PFSK-1 (cell line): ENCODE results near the gene CAMTA1.

Experiments used
- FOXP2 ChIP-seq: optimal IDR thresholded peaks from 2 replicates; pipeline ENCODE3; 2011; ENCODE audit warnings: borderline replicate concordance, control low read depth, inconsistent platforms; ENCODE audit not compliant: insufficient read depth; ENCODE audit errors: extremely low read length, extremely low read depth
- POLR2AphosphoS5 ChIP-seq: IDR thresholded peaks from 2 replicates; pipeline ENCODE4 v1.6.1; 2012; ENCODE audit warnings: low read depth, mild to moderate bottlenecking, control low read depth, low read length, moderate library complexity
- REST ChIP-seq, 2 experiments: IDR thresholded peaks; 2 replicates each; pipeline versions ENCODE4 v1.6.1 to v1.8.0; 2011 to 2012; ENCODE audit warnings: low read depth in 2 of 2, low read length in 2 of 2, control low read depth in 1 of 2, inconsistent platforms in 1 of 2, mild to moderate bottlenecking in 1 of 2, moderate library complexity in 1 of 2; ENCODE audit not compliant: insufficient read depth in 1 of 2
- SIN3A ChIP-seq: IDR thresholded peaks from 2 replicates; pipeline ENCODE4 v1.6.1; 2012; ENCODE audit warnings: mild to moderate bottlenecking, low read length, moderate library complexity, borderline replicate concordance; ENCODE audit not compliant: insufficient read depth
- TAF1 ChIP-seq: IDR thresholded peaks from 2 replicates; pipeline ENCODE4 v1.6.1; 2012; ENCODE audit warnings: low read length, control low read depth, borderline replicate concordance; ENCODE audit not compliant: insufficient read depth

The CAMTA1 gene

GRCh38 chr1:7232441-7233236 is 447.4 kb downstream of the CAMTA1 start:
- TF ChIP-seq FOXP2 (no peak), REST (IDR thresholded peaks at IDR 0.05; ENCODE audit: insufficient read depth in 1 of 2, low read depth in 2 of 2, low read length in 2 of 2) (no peak), POLR2AphosphoS5 (no peak), SIN3A (no peak), TAF1 (no peak)

GRCh38 chr1:7233237-7233540 is 447.9 kb downstream of the CAMTA1 start:
- TF ChIP-seq TAF1, result no peak
- TF ChIP-seq POLR2AphosphoS5, result no peak
- no peak for TF ChIP-seq REST (IDR thresholded peaks at IDR 0.05; ENCODE audit: insufficient read depth in 1 of 2, low read depth in 2 of 2, low read length in 2 of 2)
- TF ChIP-seq SIN3A, result no peak
- TF ChIP-seq FOXP2, result no peak

GRCh38 chr1:7233646-7234470 is 448.6 kb downstream of the CAMTA1 start:
- TF ChIP-seq FOXP2, result no peak
- no peak for TF ChIP-seq TAF1
- TF ChIP-seq POLR2AphosphoS5, result no peak
- no peak for TF ChIP-seq REST (IDR thresholded peaks at IDR 0.05; ENCODE audit: insufficient read depth in 1 of 2, low read depth in 2 of 2, low read length in 2 of 2)
- no peak for TF ChIP-seq SIN3A

- no peak for TF ChIP-seq SIN3A
- TF ChIP-seq TAF1, result no peak
- TF ChIP-seq FOXP2, result no peak
- TF ChIP-seq REST (IDR thresholded peaks at IDR 0.05; ENCODE audit: insufficient read depth in 1 of 2, low read depth in 2 of 2, low read length in 2 of 2), result no peak
- no peak for TF ChIP-seq POLR2AphosphoS5
Observed at GRCh38 chr1:7234471-7234755, 449.2 kb downstream of the CAMTA1 start.
